ENCODE results near the gene GGT1.
"Not testable (repeated sequence)": the region's sequence is repeated elsewhere in the genome, so short reads cannot be mapped to it uniquely, and the experiment has no call there.

GGT1 gene

GRCh38 chr22:24602847-24603769, at the start of gene GGT1:
GGT1 (plus strand) TSS chr22:24603193; CDS start chr22:24611082, 7,889 bp downstream.
- DNase-seq = not testable (repeated sequence)

GRCh38 chr22:24553597-24554312, 49.2 kb upstream of the GGT1 start:
- DNase-seq = no peak

GRCh38 chr22:24554313-24555164, 48.5 kb upstream of the GGT1 start, which contains the start of gene GUCD1:
GUCD1 (minus strand) TSS chr22:24555138; CDS start chr22:24554991, 147 bp downstream.
- peak; percentile 25 for DNase-seq

- peak; percentile 99 for DNase-seq
Observed at GRCh38 chr22:24555165-24556039, 47.6 kb upstream of the GGT1 start, which contains the start of gene SNRPD3. SNRPD3 (plus strand) TSS chr22:24555999; CDS start chr22:24557675, 1,676 bp downstream.

GRCh38 chr22:24559471-24559870, 43.5 kb upstream of the GGT1 start:
- no peak for DNase-seq

GRCh38 chr22:24563246-24563645, 39.7 kb upstream of the GGT1 start:
- no peak for DNase-seq

GRCh38 chr22:24564376-24565058, 38.5 kb upstream of the GGT1 start:
- no peak for DNase-seq

GRCh38 chr22:24565077-24565476, 37.9 kb upstream of the GGT1 start:
- DNase-seq = no peak

GRCh38 chr22:24566899-24567511, 36.0 kb upstream of the GGT1 start:
- no peak for DNase-seq

- no peak for DNase-seq
Observed at GRCh38 chr22:24567668-24568067, 35.3 kb upstream of the GGT1 start.

GRCh38 chr22:24571266-24571665, 31.7 kb upstream of the GGT1 start:
- no peak for DNase-seq

- no peak for DNase-seq
Observed at GRCh38 chr22:24576778-24577177, 26.2 kb upstream of the GGT1 start.

GRCh38 chr22:24578355-24579257, 24.4 kb upstream of the GGT1 start:
- DNase-seq = no peak

GRCh38 chr22:24579258-24579601, 23.8 kb upstream of the GGT1 start:
- no peak for DNase-seq

- DNase-seq = no peak
Observed at GRCh38 chr22:24580276-24580675, 22.7 kb upstream of the GGT1 start.

GRCh38 chr22:24582056-24582814, 20.8 kb upstream of the GGT1 start:
- no peak for DNase-seq

- no peak for DNase-seq
Observed at GRCh38 chr22:24583221-24584165, 19.5 kb upstream of the GGT1 start.
